Panc1 (cell line): ENCODE measurements around the gene RAMP1. TPM values are rescaled to one million over a fixed set of nuclear protein-coding genes. Genes with fewer than 3 reads are reported as not detected.

ENCODE experiments used
- ATAC-seq: fragments of 200-7000 bp; cut with Tn5 transposase; 2 replicates; pipeline ENCODE4 v1.9.1; 2020; ENCODE audit warnings: mild to moderate bottlenecking, moderate library complexity
- BruUV-seq: library from RNA; stranded (reverse); fragments of 400-500 nt; replicated peaks from 2 replicates; lab custom pipeline; 2021; lab: Mats Ljungman, UMichigan
- CTCF ChIA-PET: fragments of 300-600 bp; sonication (Branson Sonifier 250); formaldehyde crosslinking; loops from one replicate; lab custom pipeline; 2022; ENCODE audit warnings: antibody characterized with exemption; lab: Charles Lee
- POLR2A ChIA-PET: fragments of 300-600 bp; sonication (Branson Sonifier 250); formaldehyde crosslinking; loops from one replicate; lab custom pipeline; 2022; ENCODE audit warnings: antibody characterized with exemption; lab: Charles Lee
- DNase-seq: peaks from one replicate; pipeline ENCODE4 v3.0.0-alpha.2; 2010; ENCODE audit warnings: low read depth, low spot score
- H3K27ac ChIP-seq: 2 replicates; pipeline ENCODE4 v1.5.1; 2011; ENCODE audit warnings: mild to moderate bottlenecking, low read length, inconsistent platforms
- H3K27me3 ChIP-seq: fragments of 200-500 bp; sonication (Bioruptor generic); 2 replicates; pipeline ENCODE4 v1.6.0; 2014; ENCODE audit warnings: low read length, inconsistent platforms; ENCODE audit not compliant: control insufficient read depth, insufficient read depth
- H3K36me3 ChIP-seq: fragments of 200-500 bp; sonication (Bioruptor generic); 2 replicates; pipeline ENCODE4 v1.5.1; 2014; ENCODE audit warnings: inconsistent platforms, mild to moderate bottlenecking, low read length, moderate library complexity; ENCODE audit not compliant: control insufficient read depth, insufficient read depth
- H3K4me1 ChIP-seq: 2 replicates; pipeline ENCODE4 v1.5.1; 2011; ENCODE audit warnings: inconsistent platforms, mild to moderate bottlenecking, low read length, moderate library complexity; ENCODE audit not compliant: control insufficient read depth, insufficient read depth
- H3K4me3 ChIP-seq, 2 experiments: 2 replicates each; pipeline ENCODE4 v1.5.1; 2011 to 2012; ENCODE audit warnings: low read depth in 2 of 2, low read length in 2 of 2, mild to moderate bottlenecking in 2 of 2, inconsistent platforms in 1 of 2, moderate library complexity in 1 of 2
- H3K9me3 ChIP-seq: fragments of 200-500 bp; sonication (Bioruptor generic); 2 replicates; pipeline ENCODE4 v1.5.1; 2014; ENCODE audit warnings: low read depth, mild to moderate bottlenecking, inconsistent platforms, low read length, moderate library complexity; ENCODE audit not compliant: control insufficient read depth, insufficient read depth
- POLR2AphosphoS5 ChIP-seq: IDR thresholded peaks from 2 replicates; pipeline ENCODE4 v1.6.1; 2012; ENCODE audit warnings: mild to moderate bottlenecking, low read depth, low read length, moderate library complexity
- SIN3A ChIP-seq: IDR thresholded peaks from 2 replicates; pipeline ENCODE4 v1.6.1; 2012; ENCODE audit warnings: low read depth, mild to moderate bottlenecking, low read length, moderate library complexity, borderline replicate concordance; ENCODE audit not compliant: insufficient read depth
- TCF7L2 ChIP-seq: IDR thresholded peaks from 2 replicates; pipeline ENCODE4 v1.6.1; 2011; ENCODE audit warnings: mild to moderate bottlenecking, low read depth, low read length, inconsistent platforms
- in situ Hi-C: cut with HindIII; loops from 2 replicates; pipeline ENCODE4 v1.10.0; 2016; ENCODE audit warnings: low sequenced_read_pairs, low pct_unique_long_range_greater_than_20kb
- intact Hi-C: fragments of 100-400 bp; cut with micrococcal nuclease; formaldehyde crosslinking; loops from one replicate; pipeline ENCODE4 v1.10.0; 2022; ENCODE audit not compliant: unreplicated experiment
- total RNA-seq: library from RNA; stranded (reverse); gene quantifications from one replicate; pipeline ENCODE4 v1.2.1, GENCODE V29; 2021; ENCODE audit not compliant: unreplicated experiment
- TF ChIP-seq, protein P1 (sequence below), 2 experiments: IDR thresholded peaks; 2 replicates each; pipeline ENCODE4 v1.6.1; 2011 to 2012; ENCODE audit warnings: low read depth in 2 of 2, control low read depth in 1 of 2, low read length in 1 of 2, mild to moderate bottlenecking in 1 of 2, moderate library complexity in 1 of 2; ENCODE audit not compliant: insufficient read depth in 1 of 2
- TF ChIP-seq, protein P2 (sequence below): fragments of 450-650 bp; IDR thresholded peaks from 2 replicates; pipeline ENCODE4 v1.5.1; 2017; ENCODE audit warnings: mild to moderate bottlenecking

The RAMP1 gene
- total RNA-seq, 1 experiment from 2014 or later, result 17.6 TPM

DNA sequence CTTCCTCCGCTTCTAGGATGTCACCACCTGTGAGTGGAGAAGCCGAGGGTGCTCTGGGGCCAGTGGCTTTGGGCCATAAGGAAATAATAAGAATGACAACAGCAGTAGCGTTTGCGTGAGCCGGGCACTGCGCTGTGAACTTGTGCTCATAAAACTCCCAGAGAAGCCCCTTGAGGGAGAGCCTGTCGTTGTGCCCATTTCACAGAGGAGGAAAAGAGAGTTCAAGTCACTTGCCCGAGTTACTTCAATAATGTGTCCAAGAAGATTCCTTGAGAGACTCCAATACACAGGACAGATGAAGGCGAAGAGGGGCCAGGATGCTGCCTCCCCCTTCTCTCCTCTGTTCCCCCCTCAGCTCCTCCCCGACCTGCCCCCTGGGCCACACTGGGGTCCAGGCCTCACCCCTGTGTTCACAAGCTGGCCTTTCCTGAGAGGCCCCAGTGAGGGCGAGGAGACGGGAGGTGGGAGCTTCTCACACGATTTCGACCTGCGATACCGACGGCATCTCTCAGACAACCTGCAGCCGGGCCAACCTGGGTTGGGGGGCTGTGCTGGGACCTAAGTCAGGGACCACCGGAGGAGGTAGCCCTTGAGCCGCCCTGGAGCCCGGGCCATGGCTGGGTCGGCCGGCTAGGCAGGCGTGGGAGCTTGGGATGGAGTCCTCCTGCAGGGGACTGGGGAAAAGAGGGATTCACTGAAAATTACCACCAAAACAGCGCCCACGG is 53.9 kb downstream of the RAMP1 start:
- ChIA-PET CTCF (no interaction called here), POLR2A (no interaction called here)
- ATAC-seq, result no peak
- Histone ChIP-seq H3K4me1 (no peaks in the 10 kb centered on the region), H3K4me3 (no peak overlapping the region), H3K27me3 (no peaks in the 10 kb centered on the region), H3K27ac (no peak overlapping the region), H3K9me3 (no peaks in the 10 kb centered on the region), H3K36me3 (no peaks in the 10 kb centered on the region)
- in situ Hi-C loops, result no loop called here
- no TSS peak for BruUV-seq
- intact Hi-C loops, result no loop called here
- TF ChIP-seq TCF7L2 (no peak), POLR2AphosphoS5 (no peak), SIN3A (no peak)
- TF ChIP-seq, protein P1, sequence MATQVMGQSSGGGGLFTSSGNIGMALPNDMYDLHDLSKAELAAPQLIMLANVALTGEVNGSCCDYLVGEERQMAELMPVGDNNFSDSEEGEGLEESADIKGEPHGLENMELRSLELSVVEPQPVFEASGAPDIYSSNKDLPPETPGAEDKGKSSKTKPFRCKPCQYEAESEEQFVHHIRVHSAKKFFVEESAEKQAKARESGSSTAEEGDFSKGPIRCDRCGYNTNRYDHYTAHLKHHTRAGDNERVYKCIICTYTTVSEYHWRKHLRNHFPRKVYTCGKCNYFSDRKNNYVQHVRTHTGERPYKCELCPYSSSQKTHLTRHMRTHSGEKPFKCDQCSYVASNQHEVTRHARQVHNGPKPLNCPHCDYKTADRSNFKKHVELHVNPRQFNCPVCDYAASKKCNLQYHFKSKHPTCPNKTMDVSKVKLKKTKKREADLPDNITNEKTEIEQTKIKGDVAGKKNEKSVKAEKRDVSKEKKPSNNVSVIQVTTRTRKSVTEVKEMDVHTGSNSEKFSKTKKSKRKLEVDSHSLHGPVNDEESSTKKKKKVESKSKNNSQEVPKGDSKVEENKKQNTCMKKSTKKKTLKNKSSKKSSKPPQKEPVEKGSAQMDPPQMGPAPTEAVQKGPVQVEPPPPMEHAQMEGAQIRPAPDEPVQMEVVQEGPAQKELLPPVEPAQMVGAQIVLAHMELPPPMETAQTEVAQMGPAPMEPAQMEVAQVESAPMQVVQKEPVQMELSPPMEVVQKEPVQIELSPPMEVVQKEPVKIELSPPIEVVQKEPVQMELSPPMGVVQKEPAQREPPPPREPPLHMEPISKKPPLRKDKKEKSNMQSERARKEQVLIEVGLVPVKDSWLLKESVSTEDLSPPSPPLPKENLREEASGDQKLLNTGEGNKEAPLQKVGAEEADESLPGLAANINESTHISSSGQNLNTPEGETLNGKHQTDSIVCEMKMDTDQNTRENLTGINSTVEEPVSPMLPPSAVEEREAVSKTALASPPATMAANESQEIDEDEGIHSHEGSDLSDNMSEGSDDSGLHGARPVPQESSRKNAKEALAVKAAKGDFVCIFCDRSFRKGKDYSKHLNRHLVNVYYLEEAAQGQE (IDR thresholded peaks at IDR 0.05; ENCODE audit: insufficient read depth in 1 of 2, low read depth in 2 of 2, low read length in 1 of 2), result no peak
- TF ChIP-seq, protein P2, sequence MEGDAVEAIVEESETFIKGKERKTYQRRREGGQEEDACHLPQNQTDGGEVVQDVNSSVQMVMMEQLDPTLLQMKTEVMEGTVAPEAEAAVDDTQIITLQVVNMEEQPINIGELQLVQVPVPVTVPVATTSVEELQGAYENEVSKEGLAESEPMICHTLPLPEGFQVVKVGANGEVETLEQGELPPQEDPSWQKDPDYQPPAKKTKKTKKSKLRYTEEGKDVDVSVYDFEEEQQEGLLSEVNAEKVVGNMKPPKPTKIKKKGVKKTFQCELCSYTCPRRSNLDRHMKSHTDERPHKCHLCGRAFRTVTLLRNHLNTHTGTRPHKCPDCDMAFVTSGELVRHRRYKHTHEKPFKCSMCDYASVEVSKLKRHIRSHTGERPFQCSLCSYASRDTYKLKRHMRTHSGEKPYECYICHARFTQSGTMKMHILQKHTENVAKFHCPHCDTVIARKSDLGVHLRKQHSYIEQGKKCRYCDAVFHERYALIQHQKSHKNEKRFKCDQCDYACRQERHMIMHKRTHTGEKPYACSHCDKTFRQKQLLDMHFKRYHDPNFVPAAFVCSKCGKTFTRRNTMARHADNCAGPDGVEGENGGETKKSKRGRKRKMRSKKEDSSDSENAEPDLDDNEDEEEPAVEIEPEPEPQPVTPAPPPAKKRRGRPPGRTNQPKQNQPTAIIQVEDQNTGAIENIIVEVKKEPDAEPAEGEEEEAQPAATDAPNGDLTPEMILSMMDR, result no peak
- DNase-seq, result no peak

DNA sequence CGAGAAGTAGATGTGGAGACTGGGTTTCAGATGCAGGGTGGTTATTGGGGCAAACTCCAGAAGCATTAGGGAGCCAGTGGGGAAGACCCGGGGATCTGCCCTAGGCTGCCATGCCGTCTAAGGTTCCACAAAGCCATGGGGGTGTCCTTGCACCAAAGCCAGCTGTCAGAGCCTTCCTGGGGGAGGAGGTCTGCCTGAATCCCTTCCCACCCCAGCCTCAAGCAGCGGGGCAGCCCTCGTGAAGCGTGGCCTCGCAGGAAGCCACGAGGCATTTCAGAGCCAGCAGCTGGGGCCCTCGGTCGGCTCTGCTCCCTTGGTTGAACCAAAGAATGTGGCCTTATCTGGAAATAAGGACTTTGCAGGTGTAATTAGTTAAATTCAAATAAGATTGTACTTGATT is 56.2 kb downstream of the RAMP1 start:
- DNase-seq, result no peak
- no peaks in the 10 kb centered on the region for H3K36me3 ChIP-seq
- TF ChIP-seq, protein P1 (IDR thresholded peaks at IDR 0.05; ENCODE audit: insufficient read depth in 1 of 2, low read depth in 2 of 2, low read length in 1 of 2), result no peak
- TF ChIP-seq TCF7L2, result no peak
- no peak for TF ChIP-seq SIN3A
- TF ChIP-seq, protein P2, result no peak
- no peak for TF ChIP-seq POLR2AphosphoS5
- in situ Hi-C loops, result no loop called here
- no peaks in the 10 kb centered on the region for H3K9me3 ChIP-seq
- H3K27me3 ChIP-seq, result no peaks in the 10 kb centered on the region
- no peak for ATAC-seq
- no peaks in the 10 kb centered on the region for H3K4me1 ChIP-seq
- intact Hi-C loops, result no loop called here
- H3K27ac ChIP-seq, result no peak overlapping the region
- no peak overlapping the region for H3K4me3 ChIP-seq
- CTCF ChIA-PET, result no interaction called here
- POLR2A ChIA-PET, result no interaction called here
- no TSS peak for BruUV-seq
